Epidermal melanocyte (primary cell): Measurements from ENCODE around the gene GLI2.

ENCODE experiments used
- DNase-seq: peaks from one replicate; pipeline ENCODE4 v3.0.0; 2011; ENCODE audit warnings: low spot score; ENCODE audit not compliant: insufficient read length

The GLI2 gene

GRCh38 chr2:120712180-120712681 lies 23.4 kb upstream of the GLI2 start:
- no peak for DNase-seq

GRCh38 chr2:120715353-120715752 lies 20.3 kb upstream of the GLI2 start:
- no peak for DNase-seq

GRCh38 chr2:120715941-120716340 lies 19.7 kb upstream of the GLI2 start:
- DNase-seq = no peak

GRCh38 chr2:120716641-120717585 lies 18.8 kb upstream of the GLI2 start:
- DNase-seq = no peak

GRCh38 chr2:120719491-120719890 lies 16.2 kb upstream of the GLI2 start:
- DNase-seq = no peak

- no peak for DNase-seq
Measured at GRCh38 chr2:120720231-120720630, 15.4 kb upstream of the GLI2 start.

GRCh38 chr2:120720746-120721375 lies 14.8 kb upstream of the GLI2 start:
- DNase-seq = no peak

- no peak for DNase-seq
Measured at GRCh38 chr2:120722246-120722567, 13.5 kb upstream of the GLI2 start.

- DNase-seq = no peak
Measured at GRCh38 chr2:120722568-120723421, 12.9 kb upstream of the GLI2 start.

- DNase-seq = no peak
Measured at GRCh38 chr2:120726245-120726644, 9.4 kb upstream of the GLI2 start.

GRCh38 chr2:120729406-120730399 lies 6.0 kb upstream of the GLI2 start:
- DNase-seq = no peak

GRCh38 chr2:120731175-120731574 lies 4.5 kb upstream of the GLI2 start:
- no peak for DNase-seq

GRCh38 chr2:120732506-120733237 lies 3.0 kb upstream of the GLI2 start:
- no peak for DNase-seq

- no peak for DNase-seq
Measured at GRCh38 chr2:120733238-120733932, 2.3 kb upstream of the GLI2 start.

GRCh38 chr2:120734930-120735651 lies 577 bp upstream of the GLI2 start:
- no peak for DNase-seq

- no peak for DNase-seq
Measured at GRCh38 chr2:120736202-120736623, 545 bp downstream of the GLI2 start.

- DNase-seq = no peak
Measured at GRCh38 chr2:120736624-120737339, 1.1 kb downstream of the GLI2 start.
